GM23338 (cell line): Measurements from ENCODE around the gene ABCG2.

Source experiments
- CTCF ChIP-seq, 2 experiments: fragments of 200-600 bp in 1 of 2; sonication (generic) in 1 of 2; conservative IDR thresholded peaks; 2 replicates each; pipeline versions ENCODE4 v1.5.1 to v1.6.1; 2016 to 2017; ENCODE audit warnings: antibody characterized with exemption in 2 of 2, low read depth in 2 of 2, mild to moderate bottlenecking in 2 of 2, moderate library complexity in 1 of 2
- POLR2AphosphoS5 ChIP-seq: IDR thresholded peaks from 2 replicates; pipeline ENCODE4 v1.6.1; 2016; ENCODE audit warnings: antibody characterized with exemption, low read depth

- TF ChIP-seq POLR2AphosphoS5, result no peak
- no peak for TF ChIP-seq CTCF (conservative IDR thresholded peaks at IDR 0.05; ENCODE audit: low read depth in 2 of 2)
These were observed 67.1 kb downstream of the ABCG2 start for GRCh38 chr4:88091378-88091777.
